Gastroesophageal sphincter (tissue), 4 donors: ENCODE data around the gene ZNF644. TPM values are rescaled to one million over a fixed set of nuclear protein-coding genes. Genes with fewer than 3 reads are reported as not detected.

Source experiments
- ATAC-seq: fragments of 150-250 bp; one replicate; pipeline ENCODE4 v1.9.1; 2016; ENCODE audit warnings: mild to moderate bottlenecking, moderate library complexity
- H3K27ac ChIP-seq, 4 donors: fragments of 200-600 bp; sonication (generic) in 3 of 4; 1 replicate in 3 of 4; 2 replicates in 1 of 4; pipeline ENCODE4 v1.5.1; 2016 to 2019
- H3K27me3 ChIP-seq: fragments of 200-600 bp; sonication (generic); one replicate; pipeline ENCODE4 v1.5.1; 2019
- H3K36me3 ChIP-seq, 2 donors: fragments of 200-600 bp; sonication (generic); one replicate each; pipeline ENCODE4 v1.5.1; 2019; ENCODE audit warnings: control low read depth in 1 of 2
- H3K4me1 ChIP-seq, 3 donors: fragments of 200-600 bp; sonication (generic); 1 replicate in 2 of 3; 2 replicates in 1 of 3; pipeline ENCODE4 v1.5.1; 2016 to 2019; ENCODE audit warnings: control low read depth in 2 of 3
- H3K4me3 ChIP-seq, 2 donors: fragments of 200-600 bp; sonication (generic); one replicate each; pipeline ENCODE4 v1.5.1; 2019; ENCODE audit warnings: mild to moderate bottlenecking in 1 of 2, moderate library complexity in 1 of 2
- H3K9me3 ChIP-seq, 3 donors: fragments of 200-600 bp; sonication (generic); one replicate each; pipeline ENCODE4 v1.5.1; 2017 to 2019; ENCODE audit warnings: control low read depth in 2 of 3
- EP300 ChIP-seq: sonication (generic); formaldehyde crosslinking; IDR thresholded peaks from one replicate; pipeline ENCODE4 v1.6.1; 2017; ENCODE audit warnings: antibody characterized with exemption, mild to moderate bottlenecking
- POLR2A ChIP-seq, 2 donors: fragments of 450-650 bp; IDR thresholded peaks; one replicate each; pipeline ENCODE4 v1.6.1; 2017; ENCODE audit warnings: antibody characterized with exemption in 2 of 2, mild to moderate bottlenecking in 2 of 2, moderate library complexity in 1 of 2
- POLR2AphosphoS5 ChIP-seq: sonication (generic); formaldehyde crosslinking; IDR thresholded peaks from one replicate; pipeline ENCODE4 v1.6.1; 2017; ENCODE audit warnings: antibody characterized with exemption
- WGBS, 2 donors: methylation state at CpG; one replicate each; pipeline ENCODE4 v1.1.5; 2018; ENCODE audit warnings: low coverage in 1 of 2; 5-methylcytosine and 5-hydroxymethylcytosine counted together
- total RNA-seq, 4 donors: library from RNA; depleted of rRNA; stranded (reverse); fragments of >200 nt; gene quantifications; one replicate each; pipeline ENCODE4 v1.1.0, GENCODE V29; 2016
- TF ChIP-seq, protein P1 (sequence below), 4 experiments: fragments of 200-600 bp in 2 of 4; fragments of 450-650 bp in 2 of 4; sonication (generic) in 1 of 4; IDR thresholded peaks; one replicate each; pipeline ENCODE4 v1.5.1; 2017 to 2019; ENCODE audit warnings: antibody characterized with exemption in 4 of 4, mild to moderate bottlenecking in 2 of 4, moderate library complexity in 2 of 4

ZNF644 gene
- total RNA-seq, 4 donors from 2014 or later: 40.2 to 83.3 (median 53.8) TPM

- Histone ChIP-seq H3K4me3 (no peak overlapping the region), H3K9me3 (no peaks in the 10 kb centered on the region), H3K4me1 (peaks cover 8 to 93% (median 10%) of the 10 kb centered on the region in 3 donors), H3K27me3 (no peaks in the 10 kb centered on the region), H3K36me3 (no peaks in the 10 kb centered on the region), H3K27ac (peak overlapping the region in 2 of 4 donors; percentile 11 to 13)
- TF ChIP-seq, protein P1, sequence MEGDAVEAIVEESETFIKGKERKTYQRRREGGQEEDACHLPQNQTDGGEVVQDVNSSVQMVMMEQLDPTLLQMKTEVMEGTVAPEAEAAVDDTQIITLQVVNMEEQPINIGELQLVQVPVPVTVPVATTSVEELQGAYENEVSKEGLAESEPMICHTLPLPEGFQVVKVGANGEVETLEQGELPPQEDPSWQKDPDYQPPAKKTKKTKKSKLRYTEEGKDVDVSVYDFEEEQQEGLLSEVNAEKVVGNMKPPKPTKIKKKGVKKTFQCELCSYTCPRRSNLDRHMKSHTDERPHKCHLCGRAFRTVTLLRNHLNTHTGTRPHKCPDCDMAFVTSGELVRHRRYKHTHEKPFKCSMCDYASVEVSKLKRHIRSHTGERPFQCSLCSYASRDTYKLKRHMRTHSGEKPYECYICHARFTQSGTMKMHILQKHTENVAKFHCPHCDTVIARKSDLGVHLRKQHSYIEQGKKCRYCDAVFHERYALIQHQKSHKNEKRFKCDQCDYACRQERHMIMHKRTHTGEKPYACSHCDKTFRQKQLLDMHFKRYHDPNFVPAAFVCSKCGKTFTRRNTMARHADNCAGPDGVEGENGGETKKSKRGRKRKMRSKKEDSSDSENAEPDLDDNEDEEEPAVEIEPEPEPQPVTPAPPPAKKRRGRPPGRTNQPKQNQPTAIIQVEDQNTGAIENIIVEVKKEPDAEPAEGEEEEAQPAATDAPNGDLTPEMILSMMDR (IDR thresholded peaks at IDR 0.05): no peak
- no peak for TF ChIP-seq EP300
- TF ChIP-seq POLR2A (IDR thresholded peaks at IDR 0.05): no peak
- TF ChIP-seq POLR2AphosphoS5: no peak
- 84 to 86% methylated on average over 4 of the region's 4 CpGs for WGBS, 2 donors
- ATAC-seq: no peak
Measured at GRCh38 chr1:91015358-91015780, 6.5 kb downstream of the ZNF644 start.

- no peaks in the 10 kb centered on the region for H3K36me3 ChIP-seq
- no peak for ATAC-seq
- no peak for TF ChIP-seq POLR2A (IDR thresholded peaks at IDR 0.05)
- TF ChIP-seq EP300: no peak
- peak; percentile 24 for TF ChIP-seq POLR2AphosphoS5
- TF ChIP-seq, protein P1 (IDR thresholded peaks at IDR 0.05): no peak
- peaks cover 8 to 93% (median 10%) of the 10 kb centered on the region in 3 donors for H3K4me1 ChIP-seq
- peak overlapping the region in 1 of 4 donors; percentile 13 for H3K27ac ChIP-seq
- no peaks in the 10 kb centered on the region for H3K9me3 ChIP-seq
- H3K4me3 ChIP-seq: no peak overlapping the region
- H3K27me3 ChIP-seq: no peaks in the 10 kb centered on the region
- WGBS, 2 donors: 57 to 100% methylated on average over 1 of the region's 1 CpG
Measured at GRCh38 chr1:91014475-91014874, 7.4 kb downstream of the ZNF644 start.

DNA sequence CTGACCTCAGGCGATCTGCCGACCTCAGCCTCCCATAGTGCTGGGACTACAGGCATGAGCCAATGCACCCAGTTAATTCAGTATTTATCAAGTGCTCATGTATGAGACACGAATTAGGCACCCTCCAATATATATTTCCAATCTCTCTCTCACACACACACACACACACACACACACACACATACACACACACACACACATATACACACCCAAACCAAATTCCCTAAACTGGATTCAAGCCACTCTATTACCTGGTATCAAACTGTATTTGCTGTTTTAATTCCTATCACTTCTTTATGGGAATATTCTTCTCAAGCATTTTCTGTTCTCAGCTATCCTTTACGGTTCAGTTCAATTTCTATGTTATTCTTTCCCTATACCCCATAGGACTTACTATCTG is 8.5 kb downstream of the ZNF644 start:
- H3K4me3 ChIP-seq: no peak overlapping the region
- no peak for ATAC-seq
- peaks cover 7 to 90% (median 8%) of the 10 kb centered on the region in 3 donors for H3K4me1 ChIP-seq
- no peaks in the 10 kb centered on the region for H3K27me3 ChIP-seq
- H3K36me3 ChIP-seq: no peaks in the 10 kb centered on the region
- TF ChIP-seq POLR2A (IDR thresholded peaks at IDR 0.05): no peak
- TF ChIP-seq, protein P1 (IDR thresholded peaks at IDR 0.05): no peak
- TF ChIP-seq POLR2AphosphoS5: no peak
- TF ChIP-seq EP300: no peak
- H3K27ac ChIP-seq: peak overlapping the region in 1 of 4 donors; percentile 3
- no peaks in the 10 kb centered on the region for H3K9me3 ChIP-seq
- 85 to 100% methylated on average over 2 to 4 of the region's 4 CpGs for WGBS, 2 donors

GRCh38 chr1:91012196-91012595 is 9.6 kb downstream of the ZNF644 start:
- peaks cover 7 to 79% (median 8%) of the 10 kb centered on the region in 3 donors for H3K4me1 ChIP-seq
- no peak for ATAC-seq

DNA sequence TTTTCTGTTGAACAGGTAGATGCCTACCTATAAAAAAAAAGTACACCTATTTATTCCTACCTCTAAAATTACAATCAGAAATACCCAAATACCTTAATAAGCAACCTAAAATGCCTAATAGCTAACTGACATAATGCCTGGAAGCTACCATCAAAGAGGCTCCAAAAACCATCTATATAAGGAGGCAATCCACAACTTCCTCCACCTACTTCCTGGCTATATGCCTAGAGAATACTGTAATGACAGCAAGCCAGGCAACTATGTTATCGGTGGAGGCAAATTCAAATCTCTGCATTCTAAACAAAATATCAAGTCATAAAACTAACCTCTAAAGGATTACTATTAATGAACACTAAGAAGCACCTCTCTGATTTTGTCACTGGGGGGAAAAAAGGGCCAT is 10.1 kb downstream of the ZNF644 start:
- WGBS, 2 donors: 0% methylated on average over 1 of the region's 1 CpG
- peaks cover 7 to 74% (median 8%) of the 10 kb centered on the region in 3 donors for H3K4me1 ChIP-seq

More at GRCh38 chr1:91012196-91012595, 9.6 kb downstream of the ZNF644 start:
- peak overlapping the region in 3 of 4 donors; percentile 7 to 56 (median 29) for H3K27ac ChIP-seq
- no peaks in the 10 kb centered on the region for H3K27me3 ChIP-seq
- no peaks in the 10 kb centered on the region for H3K36me3 ChIP-seq
- no peaks in the 10 kb centered on the region for H3K9me3 ChIP-seq
- TF ChIP-seq POLR2A (IDR thresholded peaks at IDR 0.05): no peak
- TF ChIP-seq POLR2AphosphoS5: no peak
- TF ChIP-seq, protein P1 (IDR thresholded peaks at IDR 0.05): no peak
- no peak for TF ChIP-seq EP300
- H3K4me3 ChIP-seq: no peak overlapping the region
- WGBS, 2 donors: 71 to 80% methylated on average over 1 to 2 of the region's 4 CpGs

More for the DNA sequence above, 10.1 kb downstream of the ZNF644 start:
- no peaks in the 10 kb centered on the region for H3K27me3 ChIP-seq
- H3K27ac ChIP-seq: peak overlapping the region in 3 of 4 donors; percentile 7 to 56 (median 29)
- no peak for ATAC-seq
- no peak overlapping the region for H3K4me3 ChIP-seq
- TF ChIP-seq EP300 (no peak), POLR2AphosphoS5 (peak; percentile 22)
- H3K9me3 ChIP-seq: no peaks in the 10 kb centered on the region
- H3K36me3 ChIP-seq: no peaks in the 10 kb centered on the region
